GM21360 (cell line): ENCODE results near the gene RYR3.

ENCODE experiments used
- ATAC-seq: cut with Tn5 transposase; IDR thresholded peaks from one replicate; pipeline ENCODE4 v1.9.1; 2021; ENCODE audit warnings: mild to moderate bottlenecking, moderate library complexity; ENCODE audit not compliant: unreplicated experiment

RYR3 gene

GRCh38 chr15:33680336-33680735 lies 369.6 kb downstream of the RYR3 start:
- no peak for ATAC-seq

GRCh38 chr15:33693166-33693800 lies 382.5 kb downstream of the RYR3 start:
- no peak for ATAC-seq

DNA sequence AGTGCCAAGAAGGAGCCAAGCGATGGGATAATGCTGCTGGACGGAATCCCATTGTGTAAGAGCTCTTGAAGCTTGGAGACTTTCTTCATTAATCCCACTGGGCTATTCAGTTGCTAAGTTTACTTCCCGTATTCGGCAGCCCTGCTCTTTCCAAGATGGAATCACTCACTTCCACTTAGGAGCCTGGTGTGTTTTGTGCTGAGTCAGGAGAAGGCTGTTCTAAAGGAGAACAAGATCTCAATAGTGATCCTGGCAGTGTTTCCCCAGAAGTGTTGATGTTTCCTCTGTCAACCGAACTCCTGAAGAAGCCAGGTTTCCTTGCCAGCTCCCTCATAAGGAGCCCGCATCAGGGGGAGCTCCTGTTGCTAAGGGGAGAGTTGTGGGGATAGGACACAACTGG lies 387.4 kb downstream of the RYR3 start:
- ATAC-seq: no peak

- no peak for ATAC-seq
Observed at GRCh38 chr15:33699145-33699544, 388.4 kb downstream of the RYR3 start.

GRCh38 chr15:33699691-33700447 lies 389.1 kb downstream of the RYR3 start:
- no peak for ATAC-seq

- no peak for ATAC-seq
Observed at GRCh38 chr15:33700695-33701303, 390.0 kb downstream of the RYR3 start.

GRCh38 chr15:33701304-33701696 lies 390.5 kb downstream of the RYR3 start:
- ATAC-seq: no peak

DNA sequence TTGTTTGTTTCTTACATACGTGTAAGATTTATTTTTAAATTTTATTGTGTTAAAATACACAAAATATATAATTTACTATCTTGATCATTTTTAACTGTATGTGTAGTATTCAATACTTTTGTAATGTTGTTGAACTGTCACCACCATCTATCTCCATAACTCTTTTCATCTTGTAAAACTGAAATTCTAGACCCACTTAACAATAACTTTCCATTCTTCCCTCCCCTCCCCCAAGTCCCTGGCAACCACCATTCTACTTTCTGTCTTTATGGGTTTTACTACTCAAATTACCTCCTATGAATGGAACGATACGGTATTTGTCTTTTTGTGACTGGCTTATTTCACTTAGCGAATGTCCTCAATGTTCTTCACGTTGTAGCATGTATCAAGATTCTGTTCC lies 395.4 kb downstream of the RYR3 start:
- ATAC-seq: no peak

GRCh38 chr15:33710748-33711147 lies 400.0 kb downstream of the RYR3 start:
- no peak for ATAC-seq

DNA sequence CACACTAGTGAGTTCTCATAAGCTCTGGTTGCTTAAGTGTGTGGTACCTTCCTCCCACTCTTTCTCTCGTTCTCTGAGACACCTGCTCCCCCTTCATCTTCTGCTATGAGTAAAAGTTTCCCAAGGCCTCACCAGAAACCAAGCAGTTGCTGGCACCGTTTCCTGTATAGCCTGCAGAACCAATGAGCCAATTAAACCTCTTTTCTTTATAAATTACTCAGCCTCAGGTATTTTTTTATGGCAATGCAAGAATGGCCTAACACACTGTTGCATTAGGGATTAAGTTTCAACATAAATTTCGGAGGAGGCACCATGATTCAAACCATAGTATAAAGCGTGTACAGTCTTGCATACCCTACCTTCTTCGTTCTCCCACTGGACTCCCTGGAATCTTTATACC lies 405.3 kb downstream of the RYR3 start:
- ATAC-seq: no peak

- ATAC-seq: no peak
Observed at GRCh38 chr15:33720952-33721351, 410.2 kb downstream of the RYR3 start.

- no peak for ATAC-seq
Observed at GRCh38 chr15:33722005-33722672, 411.4 kb downstream of the RYR3 start.

- ATAC-seq: no peak
Observed at GRCh38 chr15:33722673-33723015, 411.9 kb downstream of the RYR3 start.

GRCh38 chr15:33724321-33725036 lies 413.7 kb downstream of the RYR3 start:
- no peak for ATAC-seq

DNA sequence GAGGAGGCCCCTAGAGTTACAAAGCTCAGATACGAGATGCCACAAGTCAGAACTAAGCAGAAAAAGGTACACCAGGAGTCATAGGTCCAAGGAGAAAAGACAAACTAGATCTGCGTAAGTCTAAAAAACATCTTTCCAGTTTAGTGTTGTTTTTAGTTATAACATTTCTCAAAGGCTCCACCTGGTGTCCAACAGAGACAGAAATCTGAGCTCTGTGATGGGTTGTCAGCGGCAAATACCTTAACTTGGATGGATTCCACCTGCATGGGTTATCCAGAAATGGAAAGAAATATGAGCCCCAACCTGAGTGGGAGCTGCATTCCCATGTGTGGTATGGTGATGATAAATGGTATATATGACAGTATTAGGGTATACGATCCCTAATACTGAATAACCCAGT lies 418.9 kb downstream of the RYR3 start:
- no peak for ATAC-seq

DNA sequence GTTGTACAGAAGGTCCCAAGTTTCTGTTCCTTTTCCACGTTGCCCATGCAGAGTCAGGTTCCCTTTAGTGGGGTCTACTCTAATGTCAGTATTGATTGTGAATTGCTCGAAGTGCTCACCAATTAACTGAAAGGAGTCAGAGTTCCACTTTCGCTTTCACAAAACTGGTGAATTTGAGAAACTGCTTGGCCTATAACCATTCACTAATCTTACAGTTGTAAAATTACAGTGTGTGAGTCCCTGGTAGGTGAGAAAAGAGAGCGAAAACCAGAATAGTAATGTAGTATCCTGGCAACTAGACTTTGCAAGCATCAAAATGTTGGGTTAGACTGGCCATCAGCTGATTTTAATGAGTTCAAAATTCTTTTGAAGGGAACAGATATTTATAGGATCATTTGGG lies 420.0 kb downstream of the RYR3 start:
- ATAC-seq: no peak

DNA sequence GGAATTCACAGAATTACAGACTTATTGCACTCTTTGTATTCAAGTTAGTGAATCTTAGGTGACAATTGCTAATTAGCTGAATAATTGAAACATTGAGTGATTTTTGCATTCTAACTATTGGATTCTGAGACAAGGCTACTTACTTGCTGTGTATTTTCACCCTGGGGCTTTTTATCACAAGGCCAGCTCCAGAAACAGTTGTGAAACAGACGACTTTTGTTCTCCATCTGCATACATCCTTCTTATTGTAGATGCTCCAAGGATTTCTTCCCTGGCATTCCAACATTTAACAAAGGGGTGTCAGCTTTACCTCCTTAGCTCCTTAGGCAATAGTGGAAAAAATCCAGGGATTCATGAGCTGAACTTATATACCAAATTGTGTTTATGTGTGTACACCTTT lies 424.4 kb downstream of the RYR3 start:
- no peak for ATAC-seq

GRCh38 chr15:33735637-33736247 lies 425.0 kb downstream of the RYR3 start:
- no peak for ATAC-seq

GRCh38 chr15:33737687-33738601 lies 427.2 kb downstream of the RYR3 start:
- no peak for ATAC-seq
